SK-N-MC (cell line): ENCODE data around the gene SLC17A5.

Experiments
- EZH2 ChIP-seq: fragments of 200-600 bp; sonication (generic); IDR thresholded peaks from one replicate; pipeline ENCODE4 v1.6.1; 2017; ENCODE audit warnings: antibody characterized with exemption
- FOXP2 ChIP-seq: optimal IDR thresholded peaks from 2 replicates; pipeline ENCODE3; 2011; ENCODE audit warnings: mild to moderate bottlenecking, moderate library complexity; ENCODE audit not compliant: insufficient read depth; ENCODE audit errors: extremely low read length, control extremely low read depth
- POLR2AphosphoS5 ChIP-seq: IDR thresholded peaks from 2 replicates; pipeline ENCODE4 v1.6.1; 2012; ENCODE audit warnings: mild to moderate bottlenecking, low read depth, low read length, borderline replicate concordance

- TF ChIP-seq POLR2AphosphoS5 (no peak), EZH2 (no peak), FOXP2 (no peak)
Measured at GRCh38 chr6:73614802-73615201, 39.0 kb downstream of the SLC17A5 start.
